Epithelial cell of esophagus (primary cell): Measurements from ENCODE around the gene CASP3.
"Not testable (repeated sequence)": the region's sequence is repeated elsewhere in the genome, so short reads cannot be mapped to it uniquely, and the experiment has no call there.

Experiments used
- DNase-seq: peaks from one replicate; pipeline ENCODE4 v3.0.0; 2010; ENCODE audit warnings: low read depth
- H3K4me3 ChIP-seq: 2 replicates; pipeline ENCODE4 v1.5.1; 2011; ENCODE audit warnings: mild to moderate bottlenecking, low read length, control low read depth
- TF ChIP-seq, protein P1 (sequence below): IDR thresholded peaks from 2 replicates; pipeline ENCODE4 v1.5.1; 2011; ENCODE audit warnings: low read depth, mild to moderate bottlenecking, low read length, control low read depth, inconsistent platforms; ENCODE audit not compliant: insufficient read depth; ENCODE audit errors: missing control alignments

CASP3 gene

DNA sequence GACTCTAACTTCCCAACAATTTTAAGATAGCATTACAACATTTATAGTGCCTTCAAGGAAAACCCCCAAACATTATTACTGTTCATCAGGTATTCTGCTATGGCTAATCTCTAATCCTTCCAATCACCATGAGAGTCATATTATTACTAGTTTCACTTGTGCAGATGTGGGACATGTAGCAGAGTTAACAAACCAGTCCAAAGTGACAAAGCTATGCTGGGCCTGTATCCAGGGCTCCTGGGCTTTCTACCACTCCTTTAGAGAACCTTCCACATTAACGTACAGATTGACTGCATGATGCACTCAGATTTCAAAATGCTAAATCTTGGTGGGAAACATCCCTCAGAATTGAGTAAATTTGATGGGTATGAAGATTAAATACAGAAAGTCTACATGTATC lies 16.4 kb downstream of the CASP3 start:
- H3K4me3 ChIP-seq = no peak overlapping the region
- TF ChIP-seq, protein P1, sequence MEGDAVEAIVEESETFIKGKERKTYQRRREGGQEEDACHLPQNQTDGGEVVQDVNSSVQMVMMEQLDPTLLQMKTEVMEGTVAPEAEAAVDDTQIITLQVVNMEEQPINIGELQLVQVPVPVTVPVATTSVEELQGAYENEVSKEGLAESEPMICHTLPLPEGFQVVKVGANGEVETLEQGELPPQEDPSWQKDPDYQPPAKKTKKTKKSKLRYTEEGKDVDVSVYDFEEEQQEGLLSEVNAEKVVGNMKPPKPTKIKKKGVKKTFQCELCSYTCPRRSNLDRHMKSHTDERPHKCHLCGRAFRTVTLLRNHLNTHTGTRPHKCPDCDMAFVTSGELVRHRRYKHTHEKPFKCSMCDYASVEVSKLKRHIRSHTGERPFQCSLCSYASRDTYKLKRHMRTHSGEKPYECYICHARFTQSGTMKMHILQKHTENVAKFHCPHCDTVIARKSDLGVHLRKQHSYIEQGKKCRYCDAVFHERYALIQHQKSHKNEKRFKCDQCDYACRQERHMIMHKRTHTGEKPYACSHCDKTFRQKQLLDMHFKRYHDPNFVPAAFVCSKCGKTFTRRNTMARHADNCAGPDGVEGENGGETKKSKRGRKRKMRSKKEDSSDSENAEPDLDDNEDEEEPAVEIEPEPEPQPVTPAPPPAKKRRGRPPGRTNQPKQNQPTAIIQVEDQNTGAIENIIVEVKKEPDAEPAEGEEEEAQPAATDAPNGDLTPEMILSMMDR = no peak
- no peak for DNase-seq

GRCh38 chr4:184628103-184628502 lies 21.1 kb downstream of the CASP3 start:
- DNase-seq = no peak
- TF ChIP-seq, protein P1 = no peak
- no peak overlapping the region for H3K4me3 ChIP-seq

- DNase-seq, H3K4me3 ChIP-seq: not testable (repeated sequence)
Observed at GRCh38 chr4:184625783-184626596, 23.3 kb downstream of the CASP3 start.

- DNase-seq = no peak
- H3K4me3 ChIP-seq = no peak overlapping the region
- TF ChIP-seq, protein P1 = no peak
Observed at GRCh38 chr4:184624972-184625554, 24.2 kb downstream of the CASP3 start.

DNA sequence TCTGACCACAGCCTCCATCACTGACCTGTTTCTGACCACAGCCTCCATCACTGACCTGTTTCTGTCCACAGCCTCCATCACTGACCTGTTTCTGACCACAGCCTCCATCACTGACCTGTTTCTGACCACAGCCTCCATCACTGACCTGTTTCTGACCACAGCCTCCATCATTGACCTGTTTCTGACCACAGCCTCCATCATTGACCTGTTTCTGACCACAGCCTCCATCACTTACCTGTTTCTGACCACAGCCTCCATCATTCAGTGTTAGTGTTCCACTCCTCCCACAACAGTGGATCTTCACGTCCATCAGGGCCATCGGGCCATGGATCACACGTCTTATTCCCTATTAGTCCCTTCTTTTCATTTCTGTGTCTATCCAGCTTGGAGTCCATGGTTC lies 24.7 kb downstream of the CASP3 start:
- H3K4me3 ChIP-seq, DNase-seq: not testable (repeated sequence)

DNA sequence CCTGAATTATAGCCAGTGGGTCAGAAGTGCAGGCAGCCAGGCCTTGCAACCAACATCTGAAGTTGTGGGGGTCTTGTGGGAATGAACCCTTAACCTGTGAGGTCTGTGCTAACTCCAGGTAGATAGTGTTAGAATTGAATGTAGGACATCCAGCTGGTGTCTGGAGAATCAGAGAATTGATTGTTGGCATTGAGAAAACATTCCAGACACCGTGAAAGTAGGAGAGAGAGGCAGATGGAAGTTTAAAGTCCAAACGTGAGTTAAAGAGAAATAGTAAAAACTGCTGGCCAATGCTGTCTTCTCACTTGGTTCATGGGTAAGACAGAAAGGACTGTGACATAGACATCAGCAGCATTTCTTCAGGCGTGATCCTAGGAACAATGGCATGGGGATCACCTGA lies 27.7 kb downstream of the CASP3 start:
- TF ChIP-seq, protein P1 = no peak
- DNase-seq = no peak
- H3K4me3 ChIP-seq = no peak overlapping the region

DNA sequence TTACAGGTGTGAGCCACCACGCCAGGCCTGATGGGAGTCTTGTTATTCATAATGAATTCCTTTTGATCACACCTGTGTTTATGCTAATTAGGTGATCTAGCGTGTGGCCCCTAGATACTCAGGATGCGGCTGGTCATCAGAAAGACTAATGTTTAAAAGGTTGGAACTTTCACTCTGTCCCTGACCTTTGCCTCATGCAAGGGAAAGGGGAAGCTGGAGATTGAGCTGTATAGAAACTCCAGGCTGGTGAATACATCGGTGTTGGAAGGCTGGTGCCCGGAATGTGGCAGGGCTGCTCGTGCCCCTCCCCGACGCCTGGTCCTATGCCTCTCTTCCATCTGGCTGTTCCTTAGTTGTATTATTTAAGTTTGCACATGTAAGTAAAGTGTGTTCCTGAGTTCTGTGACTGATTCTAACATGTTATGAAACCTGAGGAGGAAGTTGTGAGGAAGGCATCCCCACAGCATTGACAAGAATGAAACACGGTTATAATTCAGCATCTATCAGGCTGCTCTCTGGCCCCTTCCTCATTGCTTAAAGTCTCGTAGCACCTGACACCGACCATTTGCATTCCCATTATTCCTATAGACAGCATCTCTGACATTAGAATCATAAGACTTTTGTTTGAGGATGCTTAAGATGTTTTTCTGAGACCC lies 28.9 kb downstream of the CASP3 start:
- DNase-seq = no peak
- TF ChIP-seq, protein P1 = no peak

DNA sequence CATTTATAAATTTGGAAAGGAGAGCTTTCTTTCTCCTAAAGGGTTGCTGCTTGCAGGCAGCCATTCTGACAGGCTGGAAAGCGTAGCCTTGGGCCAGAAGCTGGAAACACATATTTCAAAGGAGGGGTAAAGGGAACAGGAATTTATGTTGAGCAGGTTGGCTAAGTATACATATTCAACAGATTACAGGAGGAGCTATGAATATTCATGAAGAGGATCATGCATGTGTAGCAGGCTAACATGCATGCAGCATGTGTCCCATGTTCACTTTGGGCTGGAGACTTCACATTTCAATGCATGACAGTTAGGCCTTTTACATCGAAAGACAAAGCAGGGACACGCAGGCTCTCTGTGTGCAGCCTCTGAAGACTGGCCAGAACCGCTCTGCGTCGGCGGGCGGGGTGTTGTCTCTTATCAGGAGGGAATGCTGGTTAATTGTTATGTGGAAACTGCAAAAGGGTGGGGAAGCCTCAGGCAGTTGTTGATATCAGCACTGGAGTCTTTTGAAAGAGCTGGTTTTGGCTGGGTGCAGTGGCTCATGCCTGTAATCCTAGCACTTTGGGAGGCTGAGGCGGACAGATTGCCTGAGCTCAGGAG lies 31.5 kb downstream of the CASP3 start:
- TF ChIP-seq, protein P1 = no peak
- H3K4me3 ChIP-seq = no peak overlapping the region
- peak; percentile 44 for DNase-seq

More for the DNA sequence above, 28.9 kb downstream of the CASP3 start:
- H3K4me3 ChIP-seq = no peak overlapping the region
